ENCODE results near the gene NDUFB10. TPM values are rescaled to one million over a fixed set of nuclear protein-coding genes. Genes with fewer than 3 reads are reported as not detected.

The NDUFB10 gene
- total RNA-seq, 1 experiment from 2014 or later = 202 TPM

DNA sequence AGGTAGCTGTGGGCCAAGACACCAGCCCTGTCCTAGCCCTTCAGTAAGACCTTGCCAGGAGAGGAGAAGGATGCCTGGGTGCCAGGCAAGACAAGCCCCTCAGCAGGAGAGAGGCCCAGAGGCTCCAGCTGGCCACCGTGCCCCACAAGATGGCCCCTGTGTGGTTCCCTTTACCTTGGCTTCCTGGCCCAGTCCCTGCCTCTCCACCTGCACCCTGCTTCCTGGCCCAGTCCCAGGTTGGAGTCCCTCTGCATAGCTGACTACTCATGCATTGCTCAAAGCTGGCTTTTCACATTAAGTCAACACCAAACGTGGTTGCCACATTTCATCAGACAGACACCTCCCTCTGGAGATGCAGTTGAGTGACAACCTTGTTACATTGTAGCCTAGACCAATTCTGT, 34.4 kb downstream of the NDUFB10 start:
- CTCF ChIA-PET = interaction anchor here (0.6 to 1.5 kb wide), 2 partner anchors 10 to 978 kb away, joined by 3 to 6 read pairs; no protein-coding TSS in a partner anchor

GRCh38 chr16:1997494-1998359, 38.4 kb downstream of the NDUFB10 start:
- BruUV-seq (replicated peaks) = TSS peak; percentile 41
- peaks cover 13% of the 10 kb centered on the region for H3K4me1 Mint-ChIP-seq (ENCODE audit: insufficient read depth, unreplicated experiment)
- intact Hi-C loops (cut with micrococcal nuclease) = no loop called here
- no peaks in the 10 kb centered on the region for H3K27me3 Mint-ChIP-seq (ENCODE audit: insufficient read depth, unreplicated experiment)
- no peak for TF ChIP-seq CTCF (IDR thresholded peaks at IDR 0.05; ENCODE audit: unreplicated experiment)
- H3K36me3 Mint-ChIP-seq (ENCODE audit: insufficient read depth, unreplicated experiment) = peaks cover 60% of the 10 kb centered on the region
- DNase-seq (ENCODE audit: unreplicated experiment) = no peak
- no peaks in the 10 kb centered on the region for H3K9me3 Mint-ChIP-seq (ENCODE audit: unreplicated experiment)
- CTCF ChIA-PET = interaction anchor here (0.6 kb wide), 1 partner anchor 74 kb away, joined by 3 read pairs; no protein-coding TSS in a partner anchor
- no peak overlapping the region for H3K4me3 Mint-ChIP-seq (ENCODE audit: unreplicated experiment)
- POLR2A ChIA-PET = interaction anchor here (0.7 to 4.8 kb wide), 4 partner anchors 10 to 47 kb away, joined by 4 to 41 read pairs (median 9); partner anchors contain the start of genes GFER and ZNF598
- H3K27ac Mint-ChIP-seq (ENCODE audit: low read depth, unreplicated experiment) = no peak overlapping the region

More for the DNA sequence above, 34.4 kb downstream of the NDUFB10 start:
- no peaks in the 10 kb centered on the region for H3K27me3 Mint-ChIP-seq (ENCODE audit: insufficient read depth, unreplicated experiment)
- POLR2A ChIA-PET = interaction anchor here (1.0 to 4.8 kb wide), 7 partner anchors 9 to 29 kb away, joined by 3 to 41 read pairs (median 4); partner anchors contain the start of genes GFER, RPS2, TBL3 and ZNF598
- intact Hi-C loops (cut with micrococcal nuclease) = no loop called here
- H3K4me1 Mint-ChIP-seq (ENCODE audit: insufficient read depth, unreplicated experiment) = peaks cover 14% of the 10 kb centered on the region
- no peak for TF ChIP-seq CTCF (IDR thresholded peaks at IDR 0.05; ENCODE audit: unreplicated experiment)
- no peaks in the 10 kb centered on the region for H3K9me3 Mint-ChIP-seq (ENCODE audit: unreplicated experiment)
- BruUV-seq (replicated peaks) = no TSS peak
- H3K36me3 Mint-ChIP-seq (ENCODE audit: insufficient read depth, unreplicated experiment) = peaks cover 41% of the 10 kb centered on the region
- peak; percentile 88 for DNase-seq (ENCODE audit: unreplicated experiment)
- peak overlapping the region; percentile 80 for H3K27ac Mint-ChIP-seq (ENCODE audit: low read depth, unreplicated experiment)
- H3K4me3 Mint-ChIP-seq (ENCODE audit: unreplicated experiment) = no peak overlapping the region

DNA sequence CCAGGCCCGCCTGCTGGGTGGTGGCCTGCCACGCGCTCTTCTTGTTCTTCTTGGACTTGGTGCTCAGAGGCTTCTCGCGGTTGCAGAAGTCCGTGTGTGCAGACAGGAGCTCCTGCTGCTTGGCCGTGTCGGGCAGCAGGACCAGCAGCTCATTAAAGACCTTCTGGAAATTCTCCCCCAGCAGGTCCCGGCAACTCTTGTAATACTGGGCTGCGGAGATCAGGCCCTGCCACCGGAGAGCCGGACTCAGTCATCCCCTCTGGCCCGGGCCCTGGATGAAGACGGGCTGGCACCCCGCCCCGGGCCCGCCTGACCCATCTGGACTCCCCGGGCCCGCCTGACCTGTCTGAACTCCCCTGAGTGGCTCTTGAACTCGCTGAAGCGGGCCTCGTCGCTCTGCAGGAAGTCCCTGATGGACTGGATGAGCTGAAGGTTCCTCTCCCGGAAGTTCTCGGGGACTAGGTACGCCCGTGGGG, 39.1 kb downstream of the NDUFB10 start:
- BruUV-seq (replicated peaks) = no TSS peak
- H3K4me3 Mint-ChIP-seq (ENCODE audit: unreplicated experiment) = no peak overlapping the region
- H3K9me3 Mint-ChIP-seq (ENCODE audit: unreplicated experiment) = no peaks in the 10 kb centered on the region
- H3K4me1 Mint-ChIP-seq (ENCODE audit: insufficient read depth, unreplicated experiment) = peaks cover 13% of the 10 kb centered on the region
- no peaks in the 10 kb centered on the region for H3K27me3 Mint-ChIP-seq (ENCODE audit: insufficient read depth, unreplicated experiment)
- peaks cover 67% of the 10 kb centered on the region for H3K36me3 Mint-ChIP-seq (ENCODE audit: insufficient read depth, unreplicated experiment)
- DNase-seq (ENCODE audit: unreplicated experiment) = no peak
- intact Hi-C loops (cut with micrococcal nuclease) = no loop called here
- no peak overlapping the region for H3K27ac Mint-ChIP-seq (ENCODE audit: low read depth, unreplicated experiment)
- TF ChIP-seq CTCF (IDR thresholded peaks at IDR 0.05; ENCODE audit: unreplicated experiment) = no peak
- CTCF ChIA-PET = interaction anchor here (0.6 kb wide), 1 partner anchor 74 kb away, joined by 3 read pairs; no protein-coding TSS in a partner anchor
- POLR2A ChIA-PET = interaction anchor here (1.5 kb wide), 1 partner anchor 10 kb away, joined by 4 read pairs; no protein-coding TSS in a partner anchor

All from MCF 10A (cell line).